ENCODE data around the gene KLRC3.
"Not testable (repeated sequence)": the region's sequence is repeated elsewhere in the genome, so short reads cannot be mapped to it uniquely, and the experiment has no call there.

Gene KLRC3

GRCh38 chr12:10368206-10369171 lies 51.9 kb downstream of the KLRC3 start:
- DNase-seq, result no peak
- peaks cover 4% of the 10 kb centered on the region for H4K20me1 ChIP-seq (ENCODE audit: insufficient read depth, low read length)
- H2AFZ ChIP-seq (ENCODE audit: low read length), result no peak overlapping the region
- no peak overlapping the region for H3K4me3 ChIP-seq (ENCODE audit: low read length)
- H3K9ac ChIP-seq (ENCODE audit: low read length), result no peak overlapping the region
- H3K79me2 ChIP-seq (ENCODE audit: low read length), result no peaks in the 10 kb centered on the region
- no peak for TF ChIP-seq EZH2 (optimal IDR thresholded peaks at IDR 0.05; ENCODE audit: low read depth, low read length)
- no peak for TF ChIP-seq CTCF (IDR thresholded peaks at IDR 0.05; ENCODE audit: low read length)
- no peak for TF ChIP-seq EZH2phosphoT487 (IDR thresholded peaks at IDR 0.05; ENCODE audit: low read length)
- H3K27ac ChIP-seq (ENCODE audit: low read length), result no peak overlapping the region
- no peaks in the 10 kb centered on the region for H3K36me3 ChIP-seq (replicated peaks; ENCODE audit: insufficient read depth, low read length)
- H3K4me2 ChIP-seq (ENCODE audit: low read depth, low read length), result no peak overlapping the region
- peaks cover 9% of the 10 kb centered on the region; the same call in 1 of the 2 replicates for H3K4me1 ChIP-seq (ENCODE audit: low read length)
- no peaks in the 10 kb centered on the region for H3F3A ChIP-seq (ENCODE audit: insufficient read depth, low read length)
- H3K27me3 ChIP-seq (replicated peaks; ENCODE audit: insufficient read depth, low read length), result peaks cover 83% of the 10 kb centered on the region
- no peaks in the 10 kb centered on the region for H3K9me3 ChIP-seq (replicated peaks; ENCODE audit: insufficient read depth, low read length)
- H3K9me2 ChIP-seq (replicated peaks; ENCODE audit: insufficient read depth, low read length), result no peaks in the 10 kb centered on the region

DNA sequence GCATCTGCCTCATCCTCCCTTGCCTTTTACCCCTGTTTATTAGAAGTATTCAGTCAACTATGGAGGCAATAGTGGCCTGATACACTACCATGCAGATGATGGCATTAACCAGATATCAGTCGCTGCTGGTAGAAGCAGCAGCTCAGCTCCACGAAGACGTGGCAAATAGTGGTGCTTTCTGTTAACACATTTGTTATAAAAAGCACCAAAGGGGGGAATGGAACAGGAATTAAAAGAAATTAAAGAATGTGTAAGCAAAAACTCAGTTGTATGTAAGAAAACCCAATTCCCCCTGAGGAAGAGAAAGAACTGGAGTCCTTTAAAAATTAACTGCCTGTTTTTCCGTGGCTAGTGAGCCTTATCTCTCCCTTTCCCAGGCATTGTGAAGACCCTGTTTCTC lies 52.7 kb downstream of the KLRC3 start:
- H2AFZ ChIP-seq (ENCODE audit: low read length); DNase-seq; H4K20me1 ChIP-seq (ENCODE audit: insufficient read depth, low read length); H3K36me3 ChIP-seq (replicated peaks; ENCODE audit: insufficient read depth, low read length); H3K9me3 ChIP-seq (replicated peaks; ENCODE audit: insufficient read depth, low read length); H3K9ac ChIP-seq (ENCODE audit: low read length); H3K9me2 ChIP-seq (replicated peaks; ENCODE audit: insufficient read depth, low read length); H3K4me3 ChIP-seq (ENCODE audit: low read length); H3F3A ChIP-seq (ENCODE audit: insufficient read depth, low read length); H3K4me1 ChIP-seq (ENCODE audit: low read length); H3K27ac ChIP-seq (ENCODE audit: low read length); H3K4me2 ChIP-seq (ENCODE audit: low read depth, low read length); H3K79me2 ChIP-seq (ENCODE audit: low read length): not testable (repeated sequence)
- peaks cover 85% of the 10 kb centered on the region for H3K27me3 ChIP-seq (replicated peaks; ENCODE audit: insufficient read depth, low read length)

DNA sequence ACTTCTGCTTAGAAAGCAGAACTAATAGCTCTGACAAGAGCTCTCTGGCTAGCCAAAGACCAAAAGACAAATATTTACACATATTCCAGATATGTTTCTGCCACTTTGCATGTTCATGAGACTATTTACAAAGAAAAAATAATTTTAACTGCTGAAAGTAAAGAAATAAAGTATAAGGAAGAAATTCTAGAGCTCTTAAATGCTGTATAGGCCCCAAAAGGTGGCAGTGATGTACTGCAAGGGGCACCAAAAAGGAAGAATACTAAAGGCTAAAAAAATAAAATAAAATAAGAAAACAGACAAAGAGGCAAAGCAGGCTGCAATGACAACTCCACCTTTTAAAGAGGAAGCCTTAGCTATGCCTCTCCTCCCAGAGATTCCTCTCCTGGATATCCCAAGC lies 53.5 kb downstream of the KLRC3 start:
- DNase-seq, result no peak
- Histone ChIP-seq H3K9me2 (replicated peaks; ENCODE audit: insufficient read depth, low read length) (no peaks in the 10 kb centered on the region), H3K4me2 (ENCODE audit: low read depth, low read length) (no peak overlapping the region), H3K79me2 (ENCODE audit: low read length) (no peaks in the 10 kb centered on the region), H2AFZ (ENCODE audit: low read length) (no peak overlapping the region), H3K4me1 (ENCODE audit: low read length) (0 out of 2 replicates have a peak, but pooled peaks cover 4% of the 10 kb centered on the region), H4K20me1 (ENCODE audit: insufficient read depth, low read length) (peaks cover 4% of the 10 kb centered on the region), H3K9ac (ENCODE audit: low read length) (no peak overlapping the region), H3F3A (ENCODE audit: insufficient read depth, low read length) (no peaks in the 10 kb centered on the region), H3K4me3 (ENCODE audit: low read length) (no peak overlapping the region), H3K9me3 (replicated peaks; ENCODE audit: insufficient read depth, low read length) (no peaks in the 10 kb centered on the region), H3K27ac (ENCODE audit: low read length) (no peak overlapping the region), H3K27me3 (replicated peaks; ENCODE audit: insufficient read depth, low read length) (peaks cover 88% of the 10 kb centered on the region), H3K36me3 (replicated peaks; ENCODE audit: insufficient read depth, low read length) (no peaks in the 10 kb centered on the region)
- TF ChIP-seq EZH2phosphoT487 (IDR thresholded peaks at IDR 0.05; ENCODE audit: low read length) (no peak), CTCF (IDR thresholded peaks at IDR 0.05; ENCODE audit: low read length) (no peak), EZH2 (optimal IDR thresholded peaks at IDR 0.05; ENCODE audit: low read depth, low read length) (no peak)
